Gastroesophageal sphincter (tissue), 4 donors: ENCODE results near the gene RFTN1. TPM values are rescaled to one million over a fixed set of nuclear protein-coding genes. Genes with fewer than 3 reads are reported as not detected.
A peak's percentile ranks its signal among the peaks of the same experiment; 100 is the strongest.

Experiments
- ATAC-seq: fragments of 150-250 bp; one replicate; pipeline ENCODE4 v1.9.1; 2016; ENCODE audit warnings: mild to moderate bottlenecking, moderate library complexity
- H3K27ac ChIP-seq, 4 donors: fragments of 200-600 bp; sonication (generic) in 3 of 4; 1 replicate in 3 of 4; 2 replicates in 1 of 4; pipeline ENCODE4 v1.5.1; 2016 to 2019
- H3K27me3 ChIP-seq: fragments of 200-600 bp; sonication (generic); one replicate; pipeline ENCODE4 v1.5.1; 2019
- H3K36me3 ChIP-seq, 2 donors: fragments of 200-600 bp; sonication (generic); one replicate each; pipeline ENCODE4 v1.5.1; 2019; ENCODE audit warnings: control low read depth in 1 of 2
- H3K4me1 ChIP-seq, 3 donors: fragments of 200-600 bp; sonication (generic); 1 replicate in 2 of 3; 2 replicates in 1 of 3; pipeline ENCODE4 v1.5.1; 2016 to 2019; ENCODE audit warnings: control low read depth in 2 of 3
- H3K4me3 ChIP-seq, 2 donors: fragments of 200-600 bp; sonication (generic); one replicate each; pipeline ENCODE4 v1.5.1; 2019; ENCODE audit warnings: mild to moderate bottlenecking in 1 of 2, moderate library complexity in 1 of 2
- H3K9me3 ChIP-seq, 3 donors: fragments of 200-600 bp; sonication (generic); one replicate each; pipeline ENCODE4 v1.5.1; 2017 to 2019; ENCODE audit warnings: control low read depth in 2 of 3
- CTCF ChIP-seq, 4 experiments: fragments of 200-600 bp in 2 of 4; fragments of 450-650 bp in 2 of 4; sonication (generic) in 1 of 4; IDR thresholded peaks; one replicate each; pipeline ENCODE4 v1.5.1; 2017 to 2019; ENCODE audit warnings: antibody characterized with exemption in 4 of 4, mild to moderate bottlenecking in 2 of 4, moderate library complexity in 2 of 4
- EP300 ChIP-seq: sonication (generic); formaldehyde crosslinking; IDR thresholded peaks from one replicate; pipeline ENCODE4 v1.6.1; 2017; ENCODE audit warnings: antibody characterized with exemption, mild to moderate bottlenecking
- POLR2A ChIP-seq, 2 donors: fragments of 450-650 bp; IDR thresholded peaks; one replicate each; pipeline ENCODE4 v1.6.1; 2017; ENCODE audit warnings: antibody characterized with exemption in 2 of 2, mild to moderate bottlenecking in 2 of 2, moderate library complexity in 1 of 2
- POLR2AphosphoS5 ChIP-seq: sonication (generic); formaldehyde crosslinking; IDR thresholded peaks from one replicate; pipeline ENCODE4 v1.6.1; 2017; ENCODE audit warnings: antibody characterized with exemption
- WGBS, 2 donors: methylation state at CpG; one replicate each; pipeline ENCODE4 v1.1.5; 2018; ENCODE audit warnings: low coverage in 1 of 2; 5-methylcytosine and 5-hydroxymethylcytosine counted together
- total RNA-seq, 4 donors: library from RNA; depleted of rRNA; stranded (reverse); fragments of >200 nt; gene quantifications; one replicate each; pipeline ENCODE4 v1.1.0, GENCODE V29; 2016

RFTN1 gene
- total RNA-seq, 4 donors from 2014 or later = 30.6 to 110 (median 68.2) TPM

- WGBS, 2 donors = 23 to 33% methylated on average over 2 of the region's 3 CpGs
- H3K4me1 ChIP-seq = peaks cover 0 to 19% (median 2%) of the 10 kb centered on the region in 3 donors
- H3K36me3 ChIP-seq = peaks cover 0 to 34% of the 10 kb centered on the region in 2 donors
- no peaks in the 10 kb centered on the region for H3K9me3 ChIP-seq
- ATAC-seq = peak; percentile 78
- no peak overlapping the region for H3K4me3 ChIP-seq
- no peak for TF ChIP-seq EP300
- TF ChIP-seq POLR2A (IDR thresholded peaks at IDR 0.05) = no peak
- no peak for TF ChIP-seq POLR2AphosphoS5
- no peak for TF ChIP-seq CTCF (IDR thresholded peaks at IDR 0.05)
- H3K27ac ChIP-seq = peak overlapping the region in 3 of 4 donors; percentile 47 to 75 (median 53)
- H3K27me3 ChIP-seq = no peaks in the 10 kb centered on the region
Measured at GRCh38 chr3:16279010-16279801, 234.3 kb downstream of the RFTN1 start.

DNA sequence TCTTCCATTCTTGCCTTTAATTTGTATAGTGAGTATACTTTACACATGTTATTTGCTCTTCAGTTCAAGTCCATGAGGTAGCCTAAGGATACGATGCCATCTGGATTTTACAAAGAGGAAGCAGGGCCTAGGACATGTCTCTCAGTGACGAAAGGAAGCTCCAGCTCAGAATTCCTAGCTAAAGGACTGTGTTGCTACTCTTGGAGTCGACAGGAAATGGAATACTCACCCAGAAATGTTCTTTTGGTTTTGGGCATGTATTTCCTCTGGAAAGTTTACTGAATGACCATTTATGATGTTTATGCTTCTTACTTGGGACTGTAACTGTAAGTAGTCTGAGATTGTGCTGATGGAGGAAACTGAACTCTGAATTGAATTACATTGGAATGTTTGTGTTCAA lies 236.0 kb downstream of the RFTN1 start:
- Histone ChIP-seq H3K27ac (no peak overlapping the region), H3K27me3 (no peaks in the 10 kb centered on the region), H3K36me3 (peaks cover 0 to 35% of the 10 kb centered on the region in 2 donors), H3K4me3 (no peak overlapping the region), H3K4me1 (peaks cover 0 to 19% (median 2%) of the 10 kb centered on the region in 3 donors), H3K9me3 (no peaks in the 10 kb centered on the region)
- ATAC-seq = no peak
- WGBS, 2 donors = 74 to 77% methylated on average over 3 of the region's 3 CpGs
- TF ChIP-seq POLR2A (IDR thresholded peaks at IDR 0.05) (no peak), POLR2AphosphoS5 (no peak), CTCF (IDR thresholded peaks at IDR 0.05) (no peak), EP300 (no peak)

- ATAC-seq = no peak
- peaks cover 0 to 14% (median 0%) of the 10 kb centered on the region in 3 donors for H3K4me1 ChIP-seq
- no peak for TF ChIP-seq CTCF (IDR thresholded peaks at IDR 0.05)
- no peak for TF ChIP-seq POLR2A (IDR thresholded peaks at IDR 0.05)
- no peak for TF ChIP-seq POLR2AphosphoS5
- no peak overlapping the region for H3K4me3 ChIP-seq
- peaks cover 0 to 58% of the 10 kb centered on the region in 2 donors for H3K36me3 ChIP-seq
- no peaks in the 10 kb centered on the region for H3K9me3 ChIP-seq
- H3K27me3 ChIP-seq = no peaks in the 10 kb centered on the region
- no peak overlapping the region for H3K27ac ChIP-seq
- WGBS, 2 donors = 87 to 95% methylated on average over 2 of the region's 2 CpGs
Measured at GRCh38 chr3:16273867-16274266, 239.6 kb downstream of the RFTN1 start.

GRCh38 chr3:16272588-16272987 lies 240.9 kb downstream of the RFTN1 start:
- peaks cover 0 to 58% of the 10 kb centered on the region in 2 donors for H3K36me3 ChIP-seq
- WGBS, 2 donors = 67 to 75% methylated on average over 1 of the region's 1 CpG
- no peak overlapping the region for H3K27ac ChIP-seq
- no peaks in the 10 kb centered on the region for H3K27me3 ChIP-seq
- TF ChIP-seq POLR2AphosphoS5 (no peak), POLR2A (IDR thresholded peaks at IDR 0.05) (no peak), CTCF (IDR thresholded peaks at IDR 0.05) (no peak), EP300 (no peak)
- peaks cover 0 to 21% (median 3%) of the 10 kb centered on the region in 3 donors for H3K4me1 ChIP-seq
- H3K9me3 ChIP-seq = no peaks in the 10 kb centered on the region
- ATAC-seq = no peak
- no peak overlapping the region for H3K4me3 ChIP-seq

GRCh38 chr3:16270855-16271254 lies 242.6 kb downstream of the RFTN1 start:
- Histone ChIP-seq H3K27ac (no peak overlapping the region), H3K36me3 (peaks cover 0 to 50% of the 10 kb centered on the region in 2 donors), H3K4me1 (peaks cover 4 to 33% (median 4%) of the 10 kb centered on the region in 3 donors), H3K27me3 (no peaks in the 10 kb centered on the region), H3K9me3 (no peaks in the 10 kb centered on the region), H3K4me3 (no peak overlapping the region)
- ATAC-seq = no peak
- 93 to 100% methylated on average over 4 to 10 of the region's 10 CpGs for WGBS, 2 donors
- TF ChIP-seq POLR2AphosphoS5 = no peak
- no peak for TF ChIP-seq POLR2A (IDR thresholded peaks at IDR 0.05)
- TF ChIP-seq EP300 = no peak
- no peak for TF ChIP-seq CTCF (IDR thresholded peaks at IDR 0.05)
